ENCODE results near the gene TNFSF12. TPM values are rescaled to one million over a fixed set of nuclear protein-coding genes. Genes with fewer than 3 reads are reported as not detected.

Gene TNFSF12
- polyA plus RNA-seq, 1 donor: 32.4 TPM

GRCh38 chr17:7544911-7545310 lies 3.9 kb upstream of the TNFSF12 start:
- DNase-seq: no peak

GRCh38 chr17:7549401-7550055 lies 670 bp downstream of the TNFSF12 start:
- no peak for DNase-seq

- no peak for DNase-seq
These were observed 1.5 kb downstream of the TNFSF12 start for GRCh38 chr17:7550344-7550743.

- no peak for DNase-seq
These were observed 2.5 kb downstream of the TNFSF12 start for GRCh38 chr17:7551396-7551795.

DNA sequence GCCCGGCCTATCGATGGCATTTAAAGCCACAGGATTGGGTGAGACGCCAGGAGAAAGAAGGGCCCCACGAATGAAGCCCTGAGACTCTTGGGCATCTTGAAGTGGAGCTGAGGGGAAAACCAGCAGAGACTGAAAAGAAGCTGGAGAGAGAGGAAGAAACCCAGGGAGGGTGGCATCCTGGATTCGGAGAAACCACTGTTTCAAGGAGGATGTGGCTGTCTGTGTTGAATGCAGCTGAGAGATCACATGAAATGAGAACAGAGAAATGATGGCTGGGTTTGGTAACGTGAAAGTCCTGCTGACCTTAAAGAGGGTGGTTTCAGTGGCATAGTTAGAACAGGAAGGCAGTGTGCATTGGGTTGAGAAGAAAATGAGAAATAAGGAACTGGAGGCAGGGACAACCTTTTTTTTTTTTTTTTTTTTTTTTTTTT lies 3.8 kb downstream of the TNFSF12 start:
- no peak for DNase-seq

GRCh38 chr17:7553356-7553755 lies 4.5 kb downstream of the TNFSF12 start:
- no peak for DNase-seq

DNA sequence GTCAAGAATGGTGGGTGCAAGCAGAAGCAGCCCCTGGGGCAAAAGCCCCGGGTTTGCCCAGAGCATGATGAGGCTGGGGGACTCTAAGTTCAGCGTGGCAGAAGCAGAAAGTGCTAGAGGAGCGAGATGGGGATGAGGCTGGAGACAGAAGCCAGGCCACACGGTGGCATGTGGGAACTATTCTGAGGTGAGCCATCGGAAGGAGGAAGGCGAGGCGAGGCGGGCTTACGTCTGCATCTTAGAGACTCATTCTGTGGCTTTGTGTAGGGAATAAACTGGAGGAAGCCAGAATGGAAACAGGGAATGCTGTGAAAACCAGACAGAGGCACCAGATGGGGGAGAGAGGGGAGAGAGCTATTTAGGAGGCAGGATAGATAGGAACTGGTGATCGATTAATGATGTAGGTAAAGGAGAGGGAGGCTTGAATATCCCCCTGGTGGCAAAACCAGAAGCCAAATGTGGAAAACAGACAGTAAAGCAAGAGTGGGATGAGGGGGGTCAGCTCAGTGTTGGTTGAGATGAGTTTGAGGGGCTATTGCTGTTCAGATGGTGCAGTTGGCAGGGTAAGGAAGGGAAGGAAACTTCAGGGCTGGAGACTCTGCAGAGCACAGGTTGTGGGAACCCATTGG lies 6.6 kb downstream of the TNFSF12 start:
- DNase-seq: no peak

GRCh38 chr17:7556627-7557026 lies 7.8 kb downstream of the TNFSF12 start:
- DNase-seq: no peak

DNA sequence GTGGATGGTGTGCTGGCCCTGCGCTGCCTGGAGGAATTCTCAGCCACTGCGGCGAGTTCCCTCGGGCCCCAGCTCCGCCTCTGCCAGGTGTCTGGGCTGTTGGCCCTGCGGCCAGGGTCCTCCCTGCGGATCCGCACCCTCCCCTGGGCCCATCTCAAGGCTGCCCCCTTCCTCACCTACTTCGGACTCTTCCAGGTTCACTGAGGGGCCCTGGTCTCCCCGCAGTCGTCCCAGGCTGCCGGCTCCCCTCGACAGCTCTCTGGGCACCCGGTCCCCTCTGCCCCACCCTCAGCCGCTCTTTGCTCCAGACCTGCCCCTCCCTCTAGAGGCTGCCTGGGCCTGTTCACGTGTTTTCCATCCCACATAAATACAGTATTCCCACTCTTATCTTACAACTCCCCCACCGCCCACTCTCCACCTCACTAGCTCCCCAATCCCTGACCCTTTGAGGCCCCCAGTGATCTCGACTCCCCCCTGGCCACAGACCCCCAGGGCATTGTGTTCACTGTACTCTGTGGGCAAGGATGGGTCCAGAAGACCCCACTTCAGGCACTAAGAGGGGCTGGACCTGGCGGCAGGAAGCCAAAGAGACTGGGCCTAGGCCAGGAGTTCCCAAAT lies 8.4 kb downstream of the TNFSF12 start:
- DNase-seq: no peak

- peak; percentile 89 for DNase-seq
These were observed 9.1 kb downstream of the TNFSF12 start for GRCh38 chr17:7557775-7558543.

- no peak for DNase-seq
These were observed 9.9 kb downstream of the TNFSF12 start, which contains the start of gene TNFSF13 for GRCh38 chr17:7558544-7559319. TNFSF13 (plus strand) TSS chr17:7558750; CDS start chr17:7559040, 290 bp downstream.

DNA sequence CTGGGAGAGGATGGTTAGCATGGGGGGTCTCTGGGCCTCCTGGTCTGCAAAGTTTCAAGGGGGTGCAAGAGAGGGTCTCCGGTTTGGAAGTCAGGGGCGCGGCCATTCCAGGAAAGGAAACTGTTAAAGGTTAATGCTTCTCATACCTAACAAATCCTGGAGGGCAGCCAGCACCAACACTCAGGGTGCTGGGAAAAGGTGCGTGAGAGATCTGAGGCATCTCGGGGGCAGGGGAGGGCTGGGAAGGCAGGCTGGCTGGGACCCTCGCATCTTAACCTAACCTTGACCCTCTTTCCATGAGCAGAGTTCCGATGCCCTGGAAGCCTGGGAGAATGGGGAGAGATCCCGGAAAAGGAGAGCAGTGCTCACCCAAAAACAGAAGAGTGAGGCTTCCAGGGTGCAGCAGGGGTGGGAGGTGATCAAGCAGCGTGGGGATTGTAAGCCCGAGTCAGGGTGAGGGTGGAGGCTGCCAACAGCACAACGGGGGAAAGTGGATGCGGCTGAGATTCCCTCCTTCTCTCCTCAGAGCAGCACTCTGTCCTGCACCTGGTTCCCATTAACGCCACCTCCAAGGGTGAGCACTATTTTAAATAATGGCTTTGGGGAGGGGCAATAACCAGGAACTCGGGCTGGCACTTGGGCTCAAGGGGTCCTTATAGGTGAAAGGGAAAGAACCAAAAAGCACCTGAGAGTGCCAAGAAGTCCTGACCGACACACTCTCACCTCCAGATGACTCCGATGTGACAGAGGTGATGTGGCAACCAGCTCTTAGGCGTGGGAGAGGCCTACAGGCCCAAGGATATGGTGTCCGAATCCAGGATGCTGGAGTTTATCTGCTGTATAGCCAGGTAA lies 10.7 kb downstream of the TNFSF12 start:
- no peak for DNase-seq

DNA sequence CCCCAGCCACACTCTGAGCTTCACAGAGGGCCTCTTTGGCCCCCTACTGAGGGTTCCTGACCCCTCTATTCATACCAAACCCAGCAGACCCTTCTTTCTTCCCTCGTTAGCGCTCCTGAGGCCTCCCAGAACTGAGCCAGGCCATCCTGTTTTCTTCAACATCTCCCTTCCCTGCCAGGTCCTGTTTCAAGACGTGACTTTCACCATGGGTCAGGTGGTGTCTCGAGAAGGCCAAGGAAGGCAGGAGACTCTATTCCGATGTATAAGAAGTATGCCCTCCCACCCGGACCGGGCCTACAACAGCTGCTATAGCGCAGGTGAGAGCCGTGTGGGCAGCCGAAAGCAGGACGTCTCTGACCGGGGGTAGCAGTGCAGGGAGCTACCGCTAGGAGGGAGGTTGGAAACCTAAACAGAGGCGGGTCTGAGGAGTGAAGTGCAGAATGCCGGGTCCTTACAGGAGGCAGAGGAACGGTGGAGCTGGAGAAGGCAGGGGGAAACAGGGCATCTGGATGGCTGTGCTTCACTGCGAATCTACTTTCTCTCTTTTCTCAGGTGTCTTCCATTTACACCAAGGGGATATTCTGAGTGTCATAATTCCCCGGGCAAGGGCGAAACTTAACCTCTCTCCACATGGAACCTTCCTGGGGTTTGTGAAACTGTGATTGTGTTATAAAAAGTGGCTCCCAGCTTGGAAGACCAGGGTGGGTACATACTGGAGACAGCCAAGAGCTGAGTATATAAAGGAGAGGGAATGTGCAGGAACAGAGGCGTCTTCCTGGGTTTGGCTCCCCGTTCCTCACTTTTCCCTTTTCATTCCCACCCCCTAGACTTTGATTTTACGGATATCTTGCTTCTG lies 11.5 kb downstream of the TNFSF12 start:
- no peak for DNase-seq

- peak; percentile 90 for DNase-seq
These were observed 12.2 kb downstream of the TNFSF12 start for GRCh38 chr17:7561028-7561575.

DNA sequence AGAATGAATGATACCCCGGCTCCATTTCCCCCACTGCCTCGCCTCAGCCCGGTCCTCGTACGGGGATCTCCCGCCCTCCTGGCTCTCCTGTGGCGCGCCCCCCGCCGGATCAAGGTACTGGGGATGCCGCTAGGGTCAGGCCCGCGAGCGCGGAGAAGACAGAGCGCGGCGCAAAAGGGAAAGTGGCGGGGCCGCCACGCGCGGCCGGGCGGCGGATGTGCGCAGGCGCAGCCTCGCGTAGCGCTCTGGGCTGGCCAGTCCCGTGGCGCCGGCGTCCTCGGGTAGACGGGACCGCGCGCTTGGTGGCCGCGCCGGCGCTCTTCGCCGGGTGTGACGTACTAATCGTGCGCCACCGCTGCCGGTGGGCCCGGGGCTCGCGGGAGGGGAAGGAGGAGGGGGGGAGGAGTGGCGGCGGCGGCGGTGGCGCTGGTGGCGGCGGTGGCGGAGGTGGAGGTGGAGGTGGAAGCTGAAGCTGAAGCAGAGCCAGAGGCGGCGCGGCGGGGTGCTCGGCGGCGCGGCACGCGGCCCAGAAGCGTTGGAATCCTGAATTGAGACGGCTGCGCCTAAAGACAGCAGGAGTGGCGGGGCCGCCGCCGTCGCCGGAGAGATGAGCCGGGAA lies 12.8 kb downstream of the TNFSF12 start, which contains the start of gene SENP3:
SENP3 (plus strand) TSS at position 331 of the 619 bp plus-strand sequence. CDS start 1,158 bp downstream, outside the sequence.
- peak; percentile 94 for DNase-seq

DNA sequence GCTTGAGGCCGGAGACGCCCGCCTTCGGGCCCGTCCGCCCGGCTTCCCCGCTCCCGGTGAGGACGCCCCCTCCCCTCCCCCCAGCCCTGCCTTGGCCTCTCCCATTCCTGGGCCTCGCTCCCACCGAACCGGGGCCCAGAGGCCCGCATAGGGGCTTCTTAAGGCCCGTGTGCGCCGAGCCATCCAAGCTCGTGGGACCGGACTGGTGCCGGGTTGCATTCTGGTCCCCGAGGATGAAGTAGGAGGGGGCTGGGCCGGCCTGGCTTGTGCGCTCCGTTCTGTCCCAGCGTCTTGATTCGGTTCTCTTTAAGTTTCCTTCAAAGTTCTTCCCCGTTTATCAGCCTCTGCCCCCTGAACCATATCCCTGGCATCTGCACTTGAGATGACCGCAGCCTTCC lies 13.3 kb downstream of the TNFSF12 start:
- no peak for DNase-seq

DNA sequence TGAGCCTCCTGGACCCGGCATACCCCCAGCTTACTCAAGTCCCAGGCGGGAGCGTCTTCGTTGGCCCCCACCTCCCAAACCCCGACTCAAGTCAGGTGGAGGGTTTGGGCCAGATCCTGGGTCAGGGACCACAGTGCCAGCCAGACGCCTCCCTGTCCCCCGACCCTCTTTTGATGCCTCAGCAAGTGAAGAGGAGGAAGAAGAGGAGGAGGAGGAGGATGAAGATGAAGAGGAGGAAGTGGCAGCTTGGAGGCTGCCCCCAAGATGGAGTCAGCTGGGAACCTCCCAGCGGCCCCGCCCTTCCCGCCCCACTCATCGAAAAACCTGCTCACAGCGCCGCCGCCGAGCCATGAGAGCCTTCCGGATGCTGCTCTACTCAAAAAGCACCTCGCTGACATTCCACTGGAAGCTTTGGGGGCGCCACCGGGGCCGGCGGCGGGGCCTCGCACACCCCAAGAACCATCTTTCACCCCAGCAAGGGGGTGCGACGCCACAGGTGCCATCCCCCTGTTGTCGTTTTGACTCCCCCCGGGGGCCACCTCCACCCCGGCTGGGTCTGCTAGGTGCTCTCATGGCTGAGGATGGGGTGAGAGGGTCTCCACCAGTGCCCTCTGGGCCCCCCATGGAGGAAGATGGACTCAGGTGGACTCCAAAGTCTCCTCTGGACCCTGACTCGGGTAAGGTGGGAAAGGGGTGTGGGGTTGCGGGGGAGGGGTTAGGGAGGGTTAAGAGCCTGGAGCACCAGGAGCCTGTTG lies 14.4 kb downstream of the TNFSF12 start:
- no peak for DNase-seq

DNA sequence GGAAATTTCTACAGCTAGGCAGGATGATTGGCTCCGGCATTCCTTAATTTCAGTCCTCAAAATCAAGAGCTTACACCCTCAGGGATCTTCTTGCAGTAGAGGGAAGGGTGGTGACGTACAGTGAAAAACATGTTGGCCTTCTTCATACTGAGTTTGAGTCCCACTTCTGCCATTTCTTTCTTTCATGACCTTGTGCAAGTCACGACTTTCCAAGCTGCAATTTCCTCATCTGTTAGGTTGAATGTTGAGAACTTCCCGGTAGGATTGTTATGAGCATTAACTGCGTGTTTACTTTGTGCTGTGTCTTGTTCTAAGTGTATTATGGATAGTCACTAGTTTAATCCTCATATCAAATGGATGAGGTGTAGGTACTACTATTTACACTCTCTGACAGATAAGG lies 20.7 kb downstream of the TNFSF12 start:
- DNase-seq: no peak

GRCh38 chr17:7570351-7570750 lies 21.5 kb downstream of the TNFSF12 start:
- no peak for DNase-seq
